Stimulated activated CD4-positive, alpha-beta T cell treated with anti-CD3 and anti-CD28 coated beads, Interleukin-1b, Interleukin-23, amount 100 ng/mL, for 1 hour (primary cell): ENCODE measurements around the gene TMEM114.

Experiments
- DNase-seq, 2 donors: peaks; one replicate each; pipeline ENCODE4 v3.0.0-alpha.2; 2020; ENCODE audit warnings: low read depth in 2 of 2

The TMEM114 gene

DNA sequence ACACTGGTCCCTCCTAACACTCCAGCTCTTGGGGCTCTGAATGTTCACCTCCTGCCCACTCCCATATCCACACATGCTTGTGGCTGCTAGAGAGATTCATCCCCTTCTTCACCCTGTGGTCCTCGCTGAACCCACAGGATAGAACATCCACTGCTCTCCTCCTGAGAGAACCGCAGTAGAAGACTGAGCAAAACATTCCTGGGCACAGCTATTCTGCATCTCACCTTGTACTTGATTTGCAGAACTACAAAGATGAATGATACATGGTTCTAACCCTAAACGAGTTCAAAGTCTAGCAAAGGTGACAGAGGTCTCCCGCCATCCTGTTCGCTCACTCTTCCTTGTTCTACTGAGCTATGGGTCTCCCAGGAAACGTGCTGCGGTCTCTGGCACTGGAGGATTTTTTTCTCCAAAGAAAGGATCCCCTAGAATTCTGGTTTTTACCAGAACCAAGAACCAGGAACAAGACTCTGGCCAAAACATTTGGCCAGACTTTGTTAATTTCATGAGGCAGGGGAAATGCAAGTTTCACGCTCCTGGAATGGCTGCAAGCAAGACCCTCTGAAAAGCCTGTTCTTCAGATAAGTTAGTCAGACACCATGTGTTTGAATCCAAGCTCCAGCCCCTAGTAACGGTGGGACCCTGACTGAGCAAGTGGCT lies 39.5 kb downstream of the TMEM114 start:
- DNase-seq = no peak

DNA sequence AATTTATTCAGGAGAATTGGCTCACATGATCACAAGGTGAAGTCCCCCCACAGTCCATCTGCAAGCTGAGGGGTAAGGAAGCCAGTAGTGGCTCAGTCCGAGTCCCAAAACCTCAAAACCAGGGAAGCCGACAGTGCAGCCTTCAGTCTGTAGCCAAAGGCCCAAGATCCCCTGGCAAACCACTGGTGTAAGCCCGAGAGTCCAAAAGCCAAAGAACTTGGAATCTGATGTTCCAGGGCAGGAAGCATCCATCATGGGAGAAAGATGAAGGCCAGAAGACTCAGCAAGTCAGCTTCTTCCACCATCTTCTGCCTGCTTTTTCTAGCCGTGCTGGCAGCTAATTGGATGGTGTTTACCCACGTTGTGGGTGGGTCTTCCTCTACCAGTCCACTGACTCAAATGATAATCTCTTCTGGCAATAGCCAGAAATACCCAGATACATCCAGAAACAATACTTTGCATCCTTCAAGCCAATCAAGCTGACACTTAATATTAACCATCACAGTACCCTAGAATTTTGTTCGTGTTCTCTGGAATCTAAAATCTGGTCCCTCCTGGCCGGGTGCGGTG lies 40.4 kb downstream of the TMEM114 start:
- DNase-seq = no peak

DNA sequence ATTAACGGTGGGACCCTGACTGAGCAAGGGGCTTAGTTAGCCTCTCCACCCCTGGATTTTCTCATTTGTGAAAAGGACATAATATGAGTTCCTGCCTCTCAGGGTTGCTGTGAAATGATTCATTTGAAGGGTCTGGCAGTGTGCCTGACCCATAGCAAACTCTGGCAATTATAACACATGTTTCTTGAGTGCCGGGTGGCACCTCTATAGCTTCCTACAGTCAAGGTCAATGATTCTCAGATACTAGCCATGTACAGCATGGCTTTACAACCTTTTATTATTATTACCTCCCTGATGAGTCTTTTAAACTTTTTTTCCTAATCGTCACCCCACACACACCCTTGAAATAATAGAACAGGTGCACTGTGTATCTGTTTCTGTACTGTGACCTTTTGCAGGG lies 42.1 kb downstream of the TMEM114 start:
- no peak for DNase-seq

DNA sequence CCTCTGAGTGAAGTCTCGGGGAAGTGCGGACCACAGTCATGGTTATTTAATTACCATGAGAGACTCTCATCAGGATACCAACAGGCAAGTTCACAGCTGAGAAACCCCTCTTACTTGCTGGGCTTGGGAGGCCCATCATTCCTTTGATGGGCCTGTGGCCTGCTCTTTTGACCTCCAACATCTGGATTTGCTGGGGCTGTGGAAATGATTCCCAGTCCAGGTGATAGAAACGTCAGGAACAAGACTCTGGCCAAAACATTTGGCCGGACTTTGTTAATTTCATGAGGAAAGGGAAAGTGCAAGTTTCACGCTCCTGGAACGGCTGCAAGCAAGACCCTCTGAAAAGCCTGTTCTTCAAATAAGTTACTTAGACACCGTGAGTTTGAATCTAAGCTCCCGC lies 42.5 kb downstream of the TMEM114 start:
- DNase-seq = no peak

DNA sequence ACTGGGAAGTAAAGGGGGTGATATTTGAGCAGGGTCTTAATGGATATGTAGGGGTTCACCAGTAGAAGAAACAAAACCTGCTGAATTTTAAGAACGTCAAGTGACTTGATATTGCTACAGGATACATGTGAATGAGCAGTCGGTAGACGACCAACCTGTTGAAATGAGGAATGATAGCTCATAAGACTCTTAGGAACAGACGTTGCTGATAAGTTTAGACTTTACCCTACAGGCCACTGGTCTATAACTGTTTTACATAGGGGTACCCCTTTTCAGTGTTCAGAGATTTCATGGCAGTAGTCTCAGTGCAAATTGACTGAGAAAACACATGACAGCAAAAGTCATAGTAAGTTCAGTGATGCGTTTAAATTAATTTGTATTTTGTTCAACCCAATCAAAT lies 45.9 kb downstream of the TMEM114 start:
- no peak for DNase-seq

DNA sequence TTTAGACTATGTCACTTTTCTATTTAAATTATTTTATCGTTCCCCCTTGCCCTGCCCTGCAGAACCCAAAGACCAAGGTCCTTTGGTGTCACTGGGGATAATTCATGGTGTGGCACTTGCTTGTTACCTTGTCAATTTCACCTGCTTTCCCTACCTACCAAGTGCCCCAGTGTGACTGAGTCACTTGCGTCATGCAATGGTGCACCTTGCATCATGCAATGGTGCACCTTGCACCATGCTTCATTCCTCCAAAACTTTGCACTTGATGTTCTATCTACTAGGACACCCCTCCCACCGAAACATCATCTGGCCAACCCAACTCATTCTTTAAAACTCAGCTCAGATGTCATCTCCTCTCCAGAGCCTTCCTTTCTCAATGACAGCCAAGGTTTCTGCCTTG lies 47.1 kb downstream of the TMEM114 start:
- no peak for DNase-seq

DNA sequence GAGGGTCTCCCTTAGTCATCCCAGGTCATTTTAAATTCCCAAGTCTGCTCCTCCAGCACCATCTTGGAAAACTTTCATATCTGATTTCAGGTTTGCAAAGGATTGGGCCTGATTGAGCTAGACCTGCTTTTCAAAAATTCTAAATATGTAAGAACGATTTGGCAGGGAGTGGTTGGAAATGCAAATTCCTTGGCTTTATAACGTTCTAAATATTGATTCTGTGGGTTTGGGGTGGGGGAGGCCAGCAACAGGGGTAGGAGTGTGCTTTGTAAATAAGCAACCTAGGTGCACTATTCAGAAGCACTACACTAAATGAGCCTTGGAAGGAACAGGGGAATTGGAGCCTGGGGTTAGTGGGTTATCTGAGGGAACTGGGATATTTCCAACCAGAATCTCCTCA lies 47.9 kb downstream of the TMEM114 start:
- no peak for DNase-seq

DNA sequence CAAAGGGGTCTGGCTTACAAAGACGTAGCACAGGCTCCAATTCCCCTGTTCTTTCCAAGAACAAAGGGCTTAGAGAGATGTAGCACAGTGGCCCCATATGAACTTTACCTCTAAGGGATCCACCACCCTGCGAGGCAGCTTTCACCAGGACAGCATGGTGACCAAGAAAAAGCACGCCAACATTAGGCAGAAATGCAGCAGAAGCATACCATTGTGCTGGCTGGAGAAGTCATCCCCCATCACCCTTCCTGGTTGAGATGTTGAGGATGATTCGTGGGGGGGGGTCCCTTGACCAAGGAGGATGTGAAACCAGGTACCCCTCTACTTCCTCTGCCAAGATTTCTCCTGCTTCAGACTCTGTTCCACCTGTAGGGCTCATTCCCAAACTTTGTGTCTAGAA lies 48.4 kb downstream of the TMEM114 start:
- no peak for DNase-seq

DNA sequence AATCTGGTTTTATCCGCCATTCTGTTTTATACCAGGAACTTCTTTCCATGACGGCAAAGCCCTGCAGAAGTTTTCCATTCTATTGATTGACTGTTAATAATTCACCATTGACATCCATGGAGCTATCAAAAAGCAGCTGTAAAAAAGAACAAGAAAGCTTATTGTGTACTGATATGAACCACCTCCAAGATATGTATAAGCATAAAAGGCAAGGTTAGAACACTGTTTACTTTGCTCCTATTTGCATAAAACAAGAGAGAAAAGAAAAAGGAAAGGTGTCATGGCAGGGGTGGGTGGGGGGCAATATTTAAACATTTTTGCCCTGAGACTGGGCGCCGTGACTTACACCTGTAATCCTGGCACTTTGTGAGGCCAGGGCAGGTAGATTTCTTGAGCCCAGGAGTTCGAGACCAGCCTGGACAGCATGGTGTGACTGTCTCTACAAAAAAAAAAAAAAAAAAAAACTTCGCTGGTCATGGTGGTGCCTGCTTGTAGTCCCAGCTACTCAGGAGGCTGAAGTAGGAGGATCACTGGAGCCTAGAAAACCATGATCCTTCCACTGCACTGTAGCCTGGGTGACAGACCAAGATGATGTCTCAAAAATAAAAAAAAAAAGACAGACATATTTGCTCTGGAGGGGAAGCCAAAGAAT lies 52.5 kb downstream of the TMEM114 start:
- no peak for DNase-seq

DNA sequence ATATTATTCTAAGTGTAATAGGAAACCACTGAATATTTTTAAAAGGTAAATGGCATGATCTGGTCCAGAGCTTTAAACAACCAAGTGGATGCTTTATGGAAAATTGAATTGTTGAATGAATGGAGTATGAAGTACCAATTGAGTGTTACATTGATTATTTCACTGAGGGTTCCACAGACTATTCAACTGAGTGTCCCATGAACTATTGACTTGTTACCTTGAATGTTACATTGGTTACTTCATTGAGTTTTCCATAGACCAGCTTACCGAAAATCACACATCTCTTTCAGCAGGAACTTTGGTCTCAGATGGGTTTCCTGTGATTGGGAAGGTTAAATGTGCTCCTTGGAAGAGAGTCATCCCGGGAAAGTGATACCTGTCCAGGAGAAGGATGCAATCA lies 56.8 kb downstream of the TMEM114 start:
- DNase-seq = no peak

DNA sequence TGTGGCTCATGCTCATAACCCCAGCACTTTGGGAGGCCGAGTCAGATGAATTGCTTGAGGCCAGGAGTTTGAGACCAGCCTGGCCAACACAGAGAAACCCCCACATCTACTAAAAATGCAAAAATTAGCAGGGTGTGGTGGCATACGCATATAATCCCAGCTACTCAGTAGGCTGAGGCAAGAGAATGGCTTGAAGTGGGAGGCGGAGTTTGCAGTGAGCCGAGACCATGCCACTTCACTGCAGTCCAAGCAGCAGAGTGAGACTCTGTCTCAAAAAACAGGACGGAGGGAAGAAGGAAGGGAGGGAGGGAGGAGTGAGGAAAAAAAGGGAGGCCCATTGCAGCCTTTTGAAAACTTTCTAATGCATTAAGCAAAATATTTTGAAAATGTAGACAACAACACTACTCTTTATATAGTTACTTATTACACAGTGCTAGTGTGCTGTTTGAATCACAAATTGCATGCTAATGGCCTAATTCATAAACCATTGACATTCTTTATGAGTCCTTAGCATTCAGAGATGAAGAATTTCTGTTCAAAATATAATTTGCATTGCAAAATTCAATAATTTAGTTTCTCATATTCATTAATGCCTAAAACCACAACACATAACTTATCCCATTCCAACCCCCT lies 59.4 kb downstream of the TMEM114 start:
- no peak for DNase-seq

DNA sequence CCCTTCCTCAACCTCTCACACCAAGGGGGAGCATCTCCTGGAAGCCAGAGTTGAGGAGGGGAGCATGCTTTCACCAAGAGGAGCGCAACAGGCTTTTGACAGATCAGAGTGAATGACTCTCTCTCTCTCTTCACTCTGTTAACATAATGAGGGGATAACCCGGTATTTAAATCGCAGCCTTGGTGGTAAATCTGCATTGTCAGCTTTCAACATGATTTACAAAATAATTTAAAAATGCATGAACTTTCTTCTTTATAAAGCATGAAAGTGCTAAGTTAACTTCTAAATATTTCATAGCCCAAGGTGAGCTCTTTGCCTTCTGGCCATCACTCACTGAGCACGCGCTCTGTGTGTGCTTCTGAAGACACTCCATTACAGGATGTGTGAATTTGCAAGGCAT lies 61.8 kb downstream of the TMEM114 start:
- no peak for DNase-seq

DNA sequence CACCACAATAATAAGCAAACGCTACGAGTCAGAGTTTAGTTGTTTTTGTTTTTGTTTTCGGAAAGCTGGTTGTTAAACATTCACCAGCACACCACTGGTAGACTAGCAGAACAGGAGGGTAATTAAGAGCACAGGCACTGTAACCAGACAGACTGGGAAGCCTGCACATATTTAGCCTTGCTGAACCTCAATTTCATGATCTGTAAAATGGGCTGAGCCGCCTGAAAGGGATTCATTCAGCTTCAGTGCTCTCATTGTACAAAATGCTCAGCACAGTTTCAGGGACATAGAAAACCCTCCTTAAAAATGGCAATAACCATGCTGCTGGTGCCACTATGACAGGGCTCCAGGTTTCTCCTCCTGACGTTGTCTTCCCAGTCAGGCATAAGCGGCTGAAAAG lies 66.4 kb downstream of the TMEM114 start:
- DNase-seq = no peak

DNA sequence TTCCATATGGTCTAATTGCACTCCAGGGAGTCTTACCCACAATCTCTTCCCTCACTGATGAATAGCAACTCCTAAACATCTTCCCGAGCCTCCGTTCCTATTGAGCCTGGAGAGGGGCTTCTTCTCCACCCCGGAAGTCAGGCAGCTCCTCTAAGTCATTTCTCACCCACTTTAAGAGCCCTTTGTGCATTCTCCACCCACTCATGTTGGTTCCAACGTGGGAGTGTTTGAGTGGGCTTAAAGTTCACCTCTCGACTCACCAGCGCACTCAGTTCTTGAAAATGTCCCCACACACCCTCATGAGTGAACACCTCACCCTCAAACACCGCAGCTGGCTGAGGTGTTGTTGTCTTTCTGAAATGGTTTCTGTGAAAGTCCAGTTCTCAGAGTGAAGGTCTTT lies 67.6 kb downstream of the TMEM114 start:
- DNase-seq = no peak

DNA sequence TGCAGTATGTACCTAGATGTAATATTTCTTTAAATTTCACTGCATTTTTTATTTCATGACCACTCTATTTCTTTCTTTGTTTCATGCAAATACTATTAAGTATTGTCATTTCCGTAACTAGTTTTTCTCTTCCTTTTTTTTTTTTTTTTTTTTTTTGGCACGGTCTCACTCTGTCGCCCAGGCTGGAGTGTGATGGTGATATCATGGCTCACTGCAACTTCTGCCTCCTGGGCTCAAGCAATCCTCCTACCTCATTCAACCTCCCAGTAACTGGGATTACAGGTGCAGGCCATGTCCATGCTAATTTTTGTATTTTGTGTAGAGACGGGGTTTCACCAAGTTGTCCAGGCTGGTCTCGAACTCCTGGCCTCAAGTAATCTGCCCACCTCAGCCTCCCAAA lies 70.7 kb downstream of the TMEM114 start:
- DNase-seq = no peak
